Measurements from ENCODE around the gene PPFIA2. TPM values are rescaled to one million over a fixed set of nuclear protein-coding genes. Genes with fewer than 3 reads are reported as not detected.

The PPFIA2 gene
- total RNA-seq, 6 experiments from 2014 or later = not detected

- Mint-ChIP-seq H3K4me1 (ENCODE audit: low read depth) (no peaks in the 10 kb centered on the region), H3K9me3 (peaks cover 25% of the 10 kb centered on the region), H3K36me3 (ENCODE audit: low read depth) (no peaks in the 10 kb centered on the region), H3K4me3 (no peak overlapping the region), H3K27me3 (ENCODE audit: insufficient read depth) (no peaks in the 10 kb centered on the region), H3K27ac (no peak overlapping the region)
- DNase-seq = no peak
- no peak for TF ChIP-seq CTCF (IDR thresholded peaks at IDR 0.05)
These were observed 20.1 kb upstream of the PPFIA2 start for GRCh38 chr12:81779216-81779615.

GRCh38 chr12:81778719-81779118 is 19.6 kb upstream of the PPFIA2 start:
- no peaks in the 10 kb centered on the region for H3K4me1 Mint-ChIP-seq (ENCODE audit: low read depth)
- DNase-seq = no peak
- TF ChIP-seq CTCF (IDR thresholded peaks at IDR 0.05) = no peak
- no peak overlapping the region for H3K27ac Mint-ChIP-seq
- peaks cover 27% of the 10 kb centered on the region for H3K9me3 Mint-ChIP-seq
- H3K36me3 Mint-ChIP-seq (ENCODE audit: low read depth) = no peaks in the 10 kb centered on the region
- H3K27me3 Mint-ChIP-seq (ENCODE audit: insufficient read depth) = no peaks in the 10 kb centered on the region
- H3K4me3 Mint-ChIP-seq = no peak overlapping the region

- H3K4me1 Mint-ChIP-seq (ENCODE audit: low read depth) = no peaks in the 10 kb centered on the region
These were observed 545 bp downstream of the PPFIA2 start for GRCh38 chr12:81758421-81759189.

GRCh38 chr12:81757731-81758365 is 1.3 kb downstream of the PPFIA2 start:
- peaks cover 4% of the 10 kb centered on the region for H3K27me3 Mint-ChIP-seq (ENCODE audit: insufficient read depth)
- H3K36me3 Mint-ChIP-seq (ENCODE audit: low read depth) = no peaks in the 10 kb centered on the region
- peaks cover under 1% of the 10 kb centered on the region; the same call in 1 of the 2 replicates for H3K9me3 Mint-ChIP-seq

More at GRCh38 chr12:81758421-81759189, 545 bp downstream of the PPFIA2 start:
- peak overlapping the region; percentile 75 for H3K4me3 Mint-ChIP-seq
- no peak for DNase-seq
- peaks cover 4% of the 10 kb centered on the region for H3K27me3 Mint-ChIP-seq (ENCODE audit: insufficient read depth)
- TF ChIP-seq CTCF (IDR thresholded peaks at IDR 0.05) = no peak
- peaks cover 7% of the 10 kb centered on the region for H3K9me3 Mint-ChIP-seq
- no peaks in the 10 kb centered on the region for H3K36me3 Mint-ChIP-seq (ENCODE audit: low read depth)
- H3K27ac Mint-ChIP-seq = no peak overlapping the region

GRCh38 chr12:81729781-81730180 is 29.4 kb downstream of the PPFIA2 start:
- Mint-ChIP-seq H3K4me1 (ENCODE audit: low read depth) (no peaks in the 10 kb centered on the region), H3K27me3 (ENCODE audit: insufficient read depth) (no peaks in the 10 kb centered on the region), H3K4me3 (no peak overlapping the region), H3K9me3 (peaks cover 28% of the 10 kb centered on the region), H3K36me3 (ENCODE audit: low read depth) (no peaks in the 10 kb centered on the region), H3K27ac (no peak overlapping the region)
- no peak for DNase-seq
- no peak for TF ChIP-seq CTCF (IDR thresholded peaks at IDR 0.05)

More at GRCh38 chr12:81757731-81758365, 1.3 kb downstream of the PPFIA2 start:
- no peak for DNase-seq
- H3K27ac Mint-ChIP-seq = no peak overlapping the region
- H3K4me3 Mint-ChIP-seq = peak overlapping the region; percentile 47; the same call in 1 of the 2 replicates
- no peaks in the 10 kb centered on the region for H3K4me1 Mint-ChIP-seq (ENCODE audit: low read depth)
- no peak for TF ChIP-seq CTCF (IDR thresholded peaks at IDR 0.05)
